ENCODE results near the gene IFNL1.

IFNL1 gene

GRCh38 chr19:39324242-39324842 is 28.1 kb downstream of the IFNL1 start:
- TF ChIP-seq CTCF (IDR thresholded peaks at IDR 0.05; ENCODE audit: low read length) (no peak), EZH2 (optimal IDR thresholded peaks at IDR 0.05; ENCODE audit: low read depth, low read length) (no peak), EZH2phosphoT487 (IDR thresholded peaks at IDR 0.05; ENCODE audit: low read length) (no peak)
- Histone ChIP-seq H3F3A (ENCODE audit: insufficient read depth, low read length) (0 out of 2 replicates have a peak, but pooled peaks cover 3% of the 10 kb centered on the region), H3K27ac (ENCODE audit: low read length) (no peak overlapping the region), H3K9me2 (replicated peaks; ENCODE audit: insufficient read depth, low read length) (no peaks in the 10 kb centered on the region), H3K27me3 (replicated peaks; ENCODE audit: insufficient read depth, low read length) (no peaks in the 10 kb centered on the region), H4K20me1 (ENCODE audit: insufficient read depth, low read length) (no peaks in the 10 kb centered on the region), H3K4me1 (ENCODE audit: low read length) (no peaks in the 10 kb centered on the region), H3K4me2 (ENCODE audit: low read depth, low read length) (no peak overlapping the region), H3K9me3 (replicated peaks; ENCODE audit: insufficient read depth, low read length) (no peaks in the 10 kb centered on the region), H3K4me3 (ENCODE audit: low read length) (no peak overlapping the region), H3K9ac (ENCODE audit: low read length) (no peak overlapping the region), H3K79me2 (ENCODE audit: low read length) (no peaks in the 10 kb centered on the region), H3K36me3 (replicated peaks; ENCODE audit: insufficient read depth, low read length) (no peaks in the 10 kb centered on the region), H2AFZ (ENCODE audit: low read length) (no peak overlapping the region)
- no peak for DNase-seq

GRCh38 chr19:39325778-39326665 is 29.8 kb downstream of the IFNL1 start:
- no peak overlapping the region for H3K4me2 ChIP-seq (ENCODE audit: low read depth, low read length)
- no peak for DNase-seq
- TF ChIP-seq CTCF (IDR thresholded peaks at IDR 0.05; ENCODE audit: low read length) (no peak), EZH2phosphoT487 (IDR thresholded peaks at IDR 0.05; ENCODE audit: low read length) (no peak)
- H3K27ac ChIP-seq (ENCODE audit: low read length), result no peak overlapping the region
- H4K20me1 ChIP-seq (ENCODE audit: insufficient read depth, low read length), result no peaks in the 10 kb centered on the region
- H3K9me2 ChIP-seq (replicated peaks; ENCODE audit: insufficient read depth, low read length), result no peaks in the 10 kb centered on the region
- no peak overlapping the region for H3K9ac ChIP-seq (ENCODE audit: low read length)
- H3K36me3 ChIP-seq (replicated peaks; ENCODE audit: insufficient read depth, low read length), result no peaks in the 10 kb centered on the region
- H2AFZ ChIP-seq (ENCODE audit: low read length), result no peak overlapping the region
- no peaks in the 10 kb centered on the region for H3K4me1 ChIP-seq (ENCODE audit: low read length)
- 0 out of 2 replicates have a peak, but pooled peaks cover 3% of the 10 kb centered on the region for H3F3A ChIP-seq (ENCODE audit: insufficient read depth, low read length)
- H3K4me3 ChIP-seq (ENCODE audit: low read length), result no peak overlapping the region
- no peaks in the 10 kb centered on the region for H3K9me3 ChIP-seq (replicated peaks; ENCODE audit: insufficient read depth, low read length)
- H3K27me3 ChIP-seq (replicated peaks; ENCODE audit: insufficient read depth, low read length), result no peaks in the 10 kb centered on the region
- H3K79me2 ChIP-seq (ENCODE audit: low read length), result no peaks in the 10 kb centered on the region

GRCh38 chr19:39327363-39328045 is 31.3 kb downstream of the IFNL1 start:
- H3F3A ChIP-seq (ENCODE audit: insufficient read depth, low read length), result 0 out of 2 replicates have a peak, but pooled peaks cover 3% of the 10 kb centered on the region
- no peak overlapping the region for H3K9ac ChIP-seq (ENCODE audit: low read length)
- no peaks in the 10 kb centered on the region for H3K4me1 ChIP-seq (ENCODE audit: low read length)
- no peak for DNase-seq
- no peaks in the 10 kb centered on the region for H3K27me3 ChIP-seq (replicated peaks; ENCODE audit: insufficient read depth, low read length)
- no peak overlapping the region for H3K27ac ChIP-seq (ENCODE audit: low read length)
- no peak overlapping the region for H3K4me2 ChIP-seq (ENCODE audit: low read depth, low read length)
- H3K79me2 ChIP-seq (ENCODE audit: low read length), result no peaks in the 10 kb centered on the region
- TF ChIP-seq CTCF (IDR thresholded peaks at IDR 0.05; ENCODE audit: low read length) (no peak), EZH2phosphoT487 (IDR thresholded peaks at IDR 0.05; ENCODE audit: low read length) (no peak), EZH2 (optimal IDR thresholded peaks at IDR 0.05; ENCODE audit: low read depth, low read length) (no peak)
- no peaks in the 10 kb centered on the region for H3K9me2 ChIP-seq (replicated peaks; ENCODE audit: insufficient read depth, low read length)
- H3K36me3 ChIP-seq (replicated peaks; ENCODE audit: insufficient read depth, low read length), result no peaks in the 10 kb centered on the region
- H4K20me1 ChIP-seq (ENCODE audit: insufficient read depth, low read length), result no peaks in the 10 kb centered on the region
- H2AFZ ChIP-seq (ENCODE audit: low read length), result no peak overlapping the region
- H3K9me3 ChIP-seq (replicated peaks; ENCODE audit: insufficient read depth, low read length), result no peaks in the 10 kb centered on the region
- H3K4me3 ChIP-seq (ENCODE audit: low read length), result no peak overlapping the region

All from MM.1S (cell line).